HL-60/S4 treated with phorbol 12-myristate 13-acetate at 8.2 ng/mL for 4 days and 3 days (cell line): Measurements from ENCODE around the gene ECT2L.

Experiments
- in situ Hi-C: fragments of 300-500 bp; cut with MboI; formaldehyde crosslinking; loops from 2 replicates; pipeline ENCODE4 v1.15.0; 2022; ENCODE audit warnings: low sequenced_read_pairs

The ECT2L gene

GRCh38 chr6:138795809-138796603 is at the start of gene ECT2L:
Gene ECT2L, plus strand, starts transcription at chr6:138796087. Its CDS starts 17,188 bp downstream, at chr6:138813275.
- in situ Hi-C loops: no loop called here

GRCh38 chr6:138752017-138752416 is 43.9 kb upstream of the ECT2L start:
- in situ Hi-C loops: loop anchor here (25.0 kb wide), 2 partner anchors 315 to 640 kb away; partner anchors contain the start of gene PERP

GRCh38 chr6:138757136-138757535 is 38.8 kb upstream of the ECT2L start:
- in situ Hi-C loops: loop anchor here (25.0 kb wide), 2 partner anchors 320 to 645 kb away; partner anchors contain the start of gene PERP

GRCh38 chr6:138765896-138766655 is 29.8 kb upstream of the ECT2L start:
- in situ Hi-C loops: loop anchor here (25.0 kb wide), 2 partner anchors 329 to 654 kb away; partner anchors contain the start of gene PERP

GRCh38 chr6:138769102-138769676 is 26.7 kb upstream of the ECT2L start:
- in situ Hi-C loops: loop anchor here (25.0 kb wide), 2 partner anchors 332 to 657 kb away; partner anchors contain the start of gene PERP

DNA sequence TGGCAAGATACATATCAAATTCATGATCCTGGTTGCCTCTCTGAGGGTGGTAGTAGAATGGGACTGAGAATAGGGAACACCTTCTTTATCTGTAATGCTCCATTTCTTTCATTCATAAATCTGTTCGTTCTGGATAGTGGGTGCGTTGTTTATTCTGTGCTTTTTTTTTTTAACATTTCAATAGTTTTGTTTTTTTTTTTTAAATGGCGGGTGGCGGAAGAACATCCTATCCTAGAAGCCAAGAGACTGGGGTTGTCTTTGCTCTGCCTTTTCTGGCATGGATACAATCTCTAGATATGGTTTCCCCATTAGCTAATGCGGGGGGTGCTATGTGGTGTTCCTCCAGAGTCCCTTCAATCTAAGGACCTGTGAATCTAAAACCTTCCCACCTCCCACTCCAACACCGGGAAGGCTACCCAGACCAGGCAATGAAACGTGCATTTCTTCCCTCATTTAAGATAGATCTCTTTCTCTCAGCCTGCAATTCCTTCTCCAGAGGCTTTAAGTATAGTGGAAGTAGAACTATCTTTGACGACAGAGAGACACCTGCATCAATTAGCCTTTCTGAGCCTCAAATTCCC is 23.2 kb upstream of the ECT2L start:
- in situ Hi-C loops: loop anchor here (5.0 to 25.0 kb wide), 3 partner anchors 175 to 660 kb away; partner anchors contain the start of gene PERP

DNA sequence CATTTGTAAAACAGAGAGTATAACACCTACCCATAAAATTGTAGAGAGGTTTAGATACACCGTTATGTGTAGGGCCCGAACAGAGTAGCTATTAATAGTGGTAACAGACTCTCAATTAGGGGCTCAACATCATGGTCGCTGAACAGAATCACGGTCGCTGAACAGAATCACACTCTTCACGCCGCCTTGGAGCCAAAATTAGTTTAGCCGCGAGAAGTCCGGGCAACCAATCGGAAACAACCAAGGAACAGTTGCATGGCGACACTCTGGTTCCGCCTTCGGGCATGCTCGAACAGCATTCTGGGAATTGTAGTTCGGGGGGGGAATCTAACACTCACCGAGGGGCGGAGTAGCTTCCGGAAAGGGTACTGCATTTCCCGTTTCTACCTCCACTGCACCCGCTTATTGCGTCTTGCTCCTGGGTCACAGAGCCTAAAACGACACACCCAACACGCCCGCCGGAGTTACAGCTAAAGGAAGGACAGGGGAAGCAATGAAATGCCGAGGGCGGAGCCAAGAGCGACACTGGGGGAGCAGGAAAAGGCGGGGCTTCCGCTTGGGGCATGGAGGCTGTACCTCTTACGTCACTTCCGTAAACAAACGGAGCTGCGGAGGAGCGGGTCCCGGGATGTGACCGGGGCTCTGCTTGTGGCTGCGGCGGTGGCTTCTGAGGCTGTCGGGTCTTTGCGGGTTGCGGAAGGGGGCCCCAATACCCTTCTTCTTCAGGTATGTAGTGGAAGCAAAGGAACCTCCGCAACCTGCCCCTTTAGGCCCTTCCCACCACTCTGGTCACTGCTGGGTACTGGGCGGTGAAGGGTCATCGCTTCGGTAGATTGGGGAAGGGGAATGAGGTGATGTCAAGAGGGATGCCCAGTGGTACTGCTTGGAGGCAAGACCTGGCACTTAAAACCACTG is 22.5 kb upstream of the ECT2L start, which contains the start of gene CCDC28A:
CCDC28A (plus strand) TSS at position 593 of the 915 bp plus-strand sequence. CDS start 2,352 bp downstream, outside the sequence.
- in situ Hi-C loops: loop anchor here (5.0 to 25.0 kb wide), 3 partner anchors 176 to 661 kb away; partner anchors contain the start of gene PERP

GRCh38 chr6:138774370-138774769 is 21.5 kb upstream of the ECT2L start:
- in situ Hi-C loops: loop anchor here (5.0 to 25.0 kb wide), 3 partner anchors 177 to 662 kb away; partner anchors contain the start of gene PERP

GRCh38 chr6:138776659-138777058 is 19.2 kb upstream of the ECT2L start:
- in situ Hi-C loops: no loop called here

DNA sequence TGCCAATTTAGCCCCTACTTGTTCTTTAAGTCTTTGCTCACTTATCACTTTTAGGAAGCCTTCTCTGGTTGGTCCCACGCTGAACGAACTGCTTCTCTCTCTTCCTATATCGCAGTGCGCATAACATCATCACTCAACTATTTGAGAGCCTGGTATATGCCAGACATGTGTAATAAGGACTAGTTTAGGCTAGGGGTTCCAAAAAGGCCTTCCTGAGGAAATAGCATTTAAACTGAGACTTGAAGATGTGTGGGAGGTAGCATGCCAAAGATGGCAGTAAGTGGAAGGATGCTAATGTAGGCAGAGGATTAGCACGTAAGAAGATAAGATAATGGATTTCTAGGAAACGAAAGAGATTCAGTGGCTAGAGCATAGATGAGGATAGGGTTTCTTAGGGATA is 17.6 kb upstream of the ECT2L start:
- in situ Hi-C loops: no loop called here

- in situ Hi-C loops: no loop called here
Observed at GRCh38 chr6:138782243-138782642, 13.6 kb upstream of the ECT2L start.

- in situ Hi-C loops: no loop called here
Observed at GRCh38 chr6:138785079-138785478, 10.8 kb upstream of the ECT2L start.

DNA sequence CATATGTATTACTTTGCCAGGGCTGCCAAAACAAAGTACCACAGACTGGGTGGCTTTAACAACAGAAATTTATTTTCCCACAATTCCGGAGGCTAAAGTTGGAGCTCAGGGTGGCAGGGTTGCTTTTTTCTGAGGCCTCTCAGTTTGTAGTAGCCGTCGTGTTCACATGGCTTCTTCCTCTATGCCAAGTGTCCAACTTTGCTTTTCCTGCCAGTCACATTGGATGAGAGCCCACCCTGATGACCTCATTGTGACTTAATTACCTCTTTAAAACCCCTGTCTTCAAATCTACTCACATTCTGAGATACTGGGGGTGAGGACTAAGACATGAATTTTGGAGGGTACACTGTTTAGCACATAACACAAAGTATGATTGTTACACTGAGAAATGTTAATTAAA is 9.9 kb upstream of the ECT2L start:
- in situ Hi-C loops: no loop called here

DNA sequence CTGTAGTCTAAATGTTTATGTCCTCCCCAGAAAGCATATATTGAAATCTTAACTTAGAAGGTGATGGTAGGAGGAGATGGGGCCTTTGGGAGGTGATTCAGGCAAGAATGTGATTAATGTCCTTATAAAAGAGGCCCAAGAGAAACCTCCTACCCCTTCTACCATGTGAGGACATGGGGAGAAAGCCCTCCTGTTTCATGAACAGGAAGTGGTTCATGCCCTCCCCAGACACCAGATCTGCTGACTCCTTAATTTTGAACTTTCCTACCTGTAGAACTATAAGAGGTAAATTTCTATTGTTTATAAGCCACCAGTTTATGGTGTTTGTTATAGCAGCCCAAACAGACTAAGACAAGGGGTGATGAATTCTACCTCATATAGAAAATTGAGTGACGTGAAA is 8.7 kb upstream of the ECT2L start:
- in situ Hi-C loops: no loop called here

- in situ Hi-C loops: no loop called here
Observed at GRCh38 chr6:138796771-138797170, 884 bp downstream of the ECT2L start.

GRCh38 chr6:138797806-138798446 is 2.0 kb downstream of the ECT2L start:
- in situ Hi-C loops: no loop called here

DNA sequence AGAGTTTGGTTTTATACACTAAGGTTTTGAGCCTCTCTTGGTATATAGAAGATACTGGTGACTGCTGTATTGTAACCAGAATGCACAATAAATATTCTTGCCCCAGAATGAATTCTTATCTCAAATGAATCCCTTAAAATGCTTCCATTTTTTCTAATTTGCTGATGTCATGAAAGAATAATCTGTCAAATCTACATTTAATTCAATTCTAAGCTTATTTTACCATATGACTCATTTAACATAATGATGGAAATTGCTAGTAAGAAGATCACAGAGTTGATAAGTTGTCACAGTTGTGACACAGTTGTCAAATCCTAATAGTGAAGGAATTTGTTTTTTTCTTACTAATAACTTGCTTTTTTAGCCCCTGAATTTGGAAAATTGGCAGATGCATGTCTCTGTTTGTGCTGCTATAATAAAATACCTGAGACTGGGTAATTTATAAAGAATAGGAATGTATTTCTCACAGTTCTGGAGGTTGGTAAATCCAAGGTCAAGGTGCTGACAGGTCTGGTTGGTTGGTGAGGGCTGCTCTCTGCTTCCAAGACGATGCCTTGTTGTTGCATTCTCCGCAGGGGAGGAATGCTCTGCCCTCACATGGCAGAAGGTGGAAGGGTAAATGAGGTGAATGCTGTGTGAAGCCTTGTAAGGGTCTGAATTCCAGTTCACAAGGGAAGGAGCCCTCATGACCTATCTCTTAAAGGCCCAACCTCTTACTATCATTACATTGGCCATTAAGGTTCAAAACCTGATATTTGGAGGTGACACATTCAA is 4.7 kb downstream of the ECT2L start:
- in situ Hi-C loops: loop anchor here (25.0 kb wide), 1 partner anchor 562 kb away; the partner anchor contains the start of gene CITED2

DNA sequence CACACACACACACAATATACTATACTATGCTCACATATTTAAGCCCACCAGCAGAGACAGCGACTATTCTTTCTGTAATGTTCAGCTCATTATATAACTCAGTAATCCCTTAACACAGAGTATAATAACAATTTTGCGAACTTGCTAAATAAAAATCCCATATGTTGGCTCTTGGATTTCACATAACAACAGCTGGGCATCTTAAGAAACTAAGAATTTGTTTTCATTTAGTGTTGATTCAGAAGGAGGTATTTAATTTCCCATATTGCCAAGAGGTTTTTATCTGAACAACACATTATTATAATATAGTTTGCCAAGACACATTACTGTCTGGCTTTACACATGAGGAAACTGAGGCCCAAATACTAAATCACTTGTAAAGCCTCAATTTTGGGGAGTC is 7.4 kb downstream of the ECT2L start:
- in situ Hi-C loops: loop anchor here (25.0 kb wide), 1 partner anchor 559 kb away; the partner anchor contains the start of gene CITED2
